Neuronal stem cell (in vitro differentiated cells): Measurements from ENCODE around the gene SUV39H2.

Experiments used
- DNase-seq: peaks from one replicate; pipeline ENCODE4 v3.0.0-alpha.2; 2013; ENCODE audit warnings: low spot score
- H2AFZ ChIP-seq: one replicate; pipeline ENCODE4 v1.6.1; 2013; ENCODE audit warnings: mild to moderate bottlenecking, low read length, inconsistent platforms
- H2AK5ac ChIP-seq: 2 replicates; pipeline ENCODE4 v1.6.1; 2013; ENCODE audit warnings: low read depth, mild to moderate bottlenecking, inconsistent platforms, low read length, moderate library complexity, mixed read lengths
- H2BK120ac ChIP-seq: 2 replicates; pipeline ENCODE4 v1.6.1; 2013; ENCODE audit warnings: low read depth, mild to moderate bottlenecking, inconsistent platforms, low read length, moderate library complexity, mixed read lengths
- H2BK12ac ChIP-seq: one replicate; pipeline ENCODE4 v1.6.1; 2013; ENCODE audit warnings: low read length, inconsistent platforms
- H2BK15ac ChIP-seq: 2 replicates; pipeline ENCODE4 v1.6.1; 2013; ENCODE audit warnings: mild to moderate bottlenecking, low read length, inconsistent platforms, mixed read lengths
- H2BK5ac ChIP-seq: one replicate; pipeline ENCODE4 v1.6.1; 2013; ENCODE audit warnings: inconsistent platforms, mild to moderate bottlenecking, low read length, moderate library complexity
- H3K14ac ChIP-seq: one replicate; pipeline ENCODE4 v1.6.1; 2013; ENCODE audit warnings: low read length, inconsistent platforms
- H3K18ac ChIP-seq: 2 replicates; pipeline ENCODE4 v1.6.1; 2013; ENCODE audit warnings: low read length, inconsistent platforms
- H3K23ac ChIP-seq: 2 replicates; pipeline ENCODE4 v1.6.1; 2013; ENCODE audit warnings: low read depth, mild to moderate bottlenecking, mixed read lengths, low read length, inconsistent platforms; ENCODE audit not compliant: poor library complexity
- H3K27ac ChIP-seq: replicated peaks from 3 replicates; pipeline ENCODE4 v1.5.1; 2013; ENCODE audit warnings: low read length, inconsistent platforms
- H3K27me3 ChIP-seq, 3 experiments: 2 replicates each; pipeline ENCODE4 v1.6.1; 2013; ENCODE audit warnings: low read length in 3 of 3, mild to moderate bottlenecking in 2 of 3, inconsistent platforms in 1 of 3, low read depth in 1 of 3, mixed read lengths in 1 of 3, moderate library complexity in 1 of 3; ENCODE audit not compliant: control insufficient read depth in 3 of 3, insufficient read depth in 3 of 3
- H3K36me3 ChIP-seq, 2 donors: replicated peaks in 1 of 2; 2 replicates each; pipeline ENCODE4 v1.6.1; 2013; ENCODE audit warnings: low read length in 2 of 2; ENCODE audit not compliant: control insufficient read depth in 2 of 2, insufficient read depth in 2 of 2
- H3K4ac ChIP-seq: 2 replicates; pipeline ENCODE4 v1.6.1; 2013; ENCODE audit warnings: inconsistent platforms, mild to moderate bottlenecking, low read length, moderate library complexity
- H3K4me1 ChIP-seq, 2 donors: 1 replicate in 1 of 2; 2 replicates in 1 of 2; pipeline ENCODE4 v1.6.1; 2013; ENCODE audit warnings: low read length in 2 of 2, low read depth in 1 of 2; ENCODE audit not compliant: control insufficient read depth in 2 of 2, insufficient read depth in 1 of 2
- H3K4me2 ChIP-seq: one replicate; pipeline ENCODE4 v1.6.1; 2013; ENCODE audit warnings: mild to moderate bottlenecking, low read length, inconsistent platforms; ENCODE audit not compliant: insufficient read depth, poor library complexity, severe bottlenecking
- H3K4me3 ChIP-seq, 2 donors: 2 replicates each; pipeline ENCODE4 v1.5.1; 2013; ENCODE audit warnings: low read length in 2 of 2, mild to moderate bottlenecking in 2 of 2, inconsistent platforms in 1 of 2, moderate library complexity in 1 of 2
- H3K79me1 ChIP-seq: one replicate; pipeline ENCODE4 v1.6.1; 2013; ENCODE audit warnings: low read depth, mild to moderate bottlenecking, inconsistent platforms, low read length, moderate library complexity
- H3K9ac ChIP-seq: one replicate; pipeline ENCODE4 v1.6.1; 2013; ENCODE audit warnings: mild to moderate bottlenecking, low read depth, low read length, inconsistent platforms; ENCODE audit not compliant: poor library complexity
- H3K9me3 ChIP-seq, 2 donors: replicated peaks in 1 of 2; 2 replicates each; pipeline versions ENCODE3 to v1.6.1; 2013; ENCODE audit warnings: low read length in 2 of 2, mild to moderate bottlenecking in 2 of 2, inconsistent platforms in 1 of 2, low read depth in 1 of 2, mixed read lengths in 1 of 2, moderate library complexity in 1 of 2; ENCODE audit not compliant: control insufficient read depth in 2 of 2, insufficient read depth in 1 of 2
- H4K8ac ChIP-seq: one replicate; pipeline ENCODE4 v1.6.1; 2013; ENCODE audit warnings: low read depth, mild to moderate bottlenecking, inconsistent platforms, low read length, moderate library complexity
- H4K91ac ChIP-seq: one replicate; pipeline ENCODE4 v1.6.1; 2013; ENCODE audit warnings: low read length, low read depth, mild to moderate bottlenecking, inconsistent platforms; ENCODE audit not compliant: poor library complexity
- WGBS, 2 donors: extraction: QIAGEN DNeasy Blood & Tissue Kit; methylation state at CpG; one replicate each; pipeline ENCODE4 v1.1.7; 2013; ENCODE audit warnings: missing lambda C conversion rate in 2 of 2, mixed read lengths in 1 of 2; ENCODE audit not compliant: insufficient read length in 2 of 2, insufficient replicate concordance in 1 of 2; ENCODE audit errors: extremely low coverage in 2 of 2; 5-methylcytosine and 5-hydroxymethylcytosine counted together

SUV39H2 gene

DNA sequence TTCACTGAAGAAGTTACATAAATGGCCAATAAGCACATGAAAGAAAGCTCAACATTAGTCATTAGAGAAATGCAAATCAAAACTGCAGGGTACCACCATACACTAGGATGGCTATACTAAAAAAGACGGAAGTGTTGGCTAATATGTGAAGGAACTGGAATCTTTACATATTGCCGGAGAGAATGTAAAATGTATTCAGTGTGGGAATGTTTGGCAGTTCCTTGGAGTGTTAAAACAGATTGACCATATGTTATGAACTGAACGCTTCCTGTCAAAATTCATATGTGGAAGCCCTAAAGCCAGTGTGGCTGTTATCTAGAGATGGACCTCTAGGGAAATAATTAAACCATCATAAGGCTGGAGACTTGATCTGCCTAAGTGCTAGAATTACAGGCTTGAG is 33.1 kb downstream of the SUV39H2 start:
- H2AFZ ChIP-seq = no peak overlapping the region
- H2BK12ac ChIP-seq = no peak overlapping the region
- no CpG with 5 or more reads among the region's 3 CpGs for WGBS, 2 donors
- no peak overlapping the region for H3K4me3 ChIP-seq
- H3K4ac ChIP-seq = no peak overlapping the region
- no peak overlapping the region for H3K23ac ChIP-seq
- H3K36me3 ChIP-seq = peaks cover 22 to 94% of the 10 kb centered on the region in 2 donors
- no peak overlapping the region for H2AK5ac ChIP-seq
- no peak overlapping the region for H3K27ac ChIP-seq
- H3K9me3 ChIP-seq = peaks cover 19 to 43% of the 10 kb centered on the region in 2 donors
- no peak overlapping the region for H2BK5ac ChIP-seq
- H3K18ac ChIP-seq = no peak overlapping the region
- H3K79me1 ChIP-seq = no peaks in the 10 kb centered on the region
- H3K4me2 ChIP-seq = no peak overlapping the region
- no peak overlapping the region for H4K91ac ChIP-seq
- no peak overlapping the region for H3K9ac ChIP-seq
- H2BK15ac ChIP-seq = no peak overlapping the region
- H4K8ac ChIP-seq = no peak overlapping the region
- no peaks in the 10 kb centered on the region for H3K27me3 ChIP-seq
- H2BK120ac ChIP-seq = no peak overlapping the region
- no peak overlapping the region for H3K14ac ChIP-seq
- no peak for DNase-seq
- no peaks in the 10 kb centered on the region for H3K4me1 ChIP-seq

DNA sequence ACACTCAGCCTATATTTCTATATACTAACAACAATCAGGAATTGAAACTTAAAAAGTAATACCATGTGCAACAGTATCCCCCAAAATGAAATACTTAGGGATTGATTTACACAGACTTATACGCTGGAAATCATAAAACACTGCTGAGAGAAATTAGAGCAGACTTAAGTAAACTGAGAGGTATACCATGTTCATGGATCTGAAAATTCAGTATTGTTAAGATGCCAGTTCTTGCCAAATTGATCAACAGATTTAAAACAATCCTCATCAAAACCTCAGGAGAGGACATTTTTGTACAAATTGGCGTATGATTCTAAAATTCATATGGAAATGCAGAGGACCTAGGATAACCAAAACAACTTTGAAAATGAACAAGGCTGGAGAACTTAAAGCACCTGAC is 37.9 kb downstream of the SUV39H2 start:
- no peaks in the 10 kb centered on the region for H3K4me1 ChIP-seq
- H2BK5ac ChIP-seq = no peak overlapping the region
- H2BK120ac ChIP-seq = no peak overlapping the region
- H3K36me3 ChIP-seq = peaks cover 11 to 93% of the 10 kb centered on the region in 2 donors
- peaks cover 0 to 2% (median 0%) of the 10 kb centered on the region in 3 experiments for H3K27me3 ChIP-seq
- H3K14ac ChIP-seq = no peak overlapping the region
- H3K9ac ChIP-seq = no peak overlapping the region
- no peak overlapping the region for H3K23ac ChIP-seq
- H3K4me2 ChIP-seq = no peak overlapping the region
- H3K79me1 ChIP-seq = no peaks in the 10 kb centered on the region
- no peak overlapping the region for H4K91ac ChIP-seq
- no peak overlapping the region for H2BK12ac ChIP-seq
- H3K27ac ChIP-seq = no peak overlapping the region
- no peak overlapping the region for H2BK15ac ChIP-seq
- peaks cover 8 to 34% of the 10 kb centered on the region in 2 donors for H3K9me3 ChIP-seq
- H4K8ac ChIP-seq = no peak overlapping the region
- no peak overlapping the region for H2AFZ ChIP-seq
- no peak overlapping the region for H3K18ac ChIP-seq
- no peak overlapping the region for H3K4me3 ChIP-seq
- H2AK5ac ChIP-seq = no peak overlapping the region
- no peak for DNase-seq
- WGBS, 2 donors = no CpG with 5 or more reads among the region's 2 CpGs
- no peak overlapping the region for H3K4ac ChIP-seq

DNA sequence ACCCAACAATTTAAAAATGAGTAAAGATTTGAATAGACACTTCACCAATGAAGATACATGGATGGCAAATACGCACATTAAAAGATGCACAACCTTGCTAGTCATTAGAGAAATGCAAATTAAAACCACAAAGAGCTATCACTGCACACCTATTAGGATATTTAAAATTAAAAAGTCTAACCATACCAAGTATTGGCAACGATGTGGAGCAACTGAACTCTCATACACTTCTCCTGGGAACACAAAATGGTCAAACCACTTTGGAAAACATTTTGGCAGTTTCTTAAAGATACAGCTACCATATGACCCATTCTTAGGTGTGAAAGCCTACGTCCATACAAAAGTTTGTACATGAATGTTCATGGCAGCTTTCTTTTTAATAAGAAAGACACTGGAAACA is 39.2 kb downstream of the SUV39H2 start:
- Histone ChIP-seq H3K36me3 (peaks cover 16 to 93% of the 10 kb centered on the region in 2 donors), H3K9ac (no peak overlapping the region)
- DNase-seq = no peak

DNA sequence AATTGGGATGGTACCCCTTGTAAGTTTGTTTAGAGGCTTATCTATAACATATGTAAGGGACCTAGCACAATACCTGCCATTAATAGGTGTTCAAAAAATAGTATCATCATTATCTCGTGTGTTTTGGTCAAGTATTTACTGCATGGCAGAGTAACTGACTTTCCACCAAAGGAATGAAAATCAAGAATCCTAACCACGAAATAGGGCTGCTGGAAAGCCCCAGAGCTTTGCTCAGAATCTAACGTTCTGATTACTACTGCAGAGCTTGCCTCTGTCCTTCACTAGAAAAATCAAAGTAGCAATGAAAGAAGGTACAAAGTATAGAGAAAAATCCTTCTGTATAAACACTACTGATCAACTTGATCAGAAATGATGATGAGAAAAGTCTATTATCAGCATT is 40.3 kb downstream of the SUV39H2 start:
- Histone ChIP-seq H2BK12ac (no peak overlapping the region), H4K8ac (no peak overlapping the region), H3K14ac (no peak overlapping the region), H3K27ac (no peak overlapping the region), H2BK120ac (no peak overlapping the region), H3K18ac (no peak overlapping the region), H2BK5ac (no peak overlapping the region), H4K91ac (no peak overlapping the region), H3K79me1 (no peaks in the 10 kb centered on the region), H3K27me3 (peaks cover 0 to 2% (median 0%) of the 10 kb centered on the region in 3 experiments), H3K4me1 (no peaks in the 10 kb centered on the region), H3K9me3 (peaks cover 8 to 21% of the 10 kb centered on the region in 2 donors), H2BK15ac (no peak overlapping the region), H3K4me3 (no peak overlapping the region), H2AK5ac (no peak overlapping the region), H3K9ac (no peak overlapping the region), H3K4me2 (no peak overlapping the region), H3K36me3 (peaks cover 16 to 93% of the 10 kb centered on the region in 2 donors), H3K23ac (no peak overlapping the region), H2AFZ (no peak overlapping the region), H3K4ac (no peak overlapping the region)
- no CpG with 5 or more reads among the region's 3 CpGs for WGBS, 2 donors
- DNase-seq = no peak

More for the DNA sequence above, 39.2 kb downstream of the SUV39H2 start:
- Histone ChIP-seq H2AFZ (no peak overlapping the region), H3K4me2 (no peak overlapping the region), H4K8ac (no peak overlapping the region), H3K23ac (no peak overlapping the region), H3K27me3 (peaks cover 0 to 2% (median 0%) of the 10 kb centered on the region in 3 experiments), H3K4ac (no peak overlapping the region), H2BK120ac (no peak overlapping the region), H3K27ac (no peak overlapping the region), H3K18ac (no peak overlapping the region), H2AK5ac (no peak overlapping the region), H3K4me1 (no peaks in the 10 kb centered on the region), H3K79me1 (no peaks in the 10 kb centered on the region), H2BK5ac (no peak overlapping the region), H3K4me3 (no peak overlapping the region), H3K9me3 (peaks cover 8 to 28% of the 10 kb centered on the region in 2 donors), H4K91ac (no peak overlapping the region), H3K14ac (no peak overlapping the region), H2BK12ac (no peak overlapping the region), H2BK15ac (no peak overlapping the region)
- no CpG with 5 or more reads among the region's 3 CpGs for WGBS, 2 donors
